HAP-1 (cell line): ENCODE data around the gene FDPS.

Experiments used
- DNase-seq, 2 experiments: peaks; one replicate each; pipeline ENCODE4 v3.0.0-alpha.2; 2016 to 2020; ENCODE audit warnings: low spot score in 2 of 2
- H3K27me3 ChIP-seq: fragments of 250-450 bp; sonication (Bioruptor Pico); 2 replicates; pipeline ENCODE4 v1.5.1; 2020; ENCODE audit warnings: low read depth, mild to moderate bottlenecking, moderate library complexity
- H3K36me3 ChIP-seq: fragments of 250-450 bp; sonication (Bioruptor Pico); replicated peaks from 2 replicates; pipeline ENCODE4 v1.5.1; 2020; ENCODE audit warnings: mild to moderate bottlenecking
- H3K4me1 ChIP-seq: fragments of 250-450 bp; sonication (Bioruptor Pico); 2 replicates; pipeline ENCODE4 v1.5.1; 2020; ENCODE audit warnings: mild to moderate bottlenecking
- H3K4me3 ChIP-seq: fragments of 250-450 bp; sonication (Bioruptor Pico); 2 replicates; pipeline ENCODE4 v1.5.1; 2020; ENCODE audit warnings: mild to moderate bottlenecking, moderate library complexity
- H3K9me3 ChIP-seq: fragments of 250-450 bp; sonication (Bioruptor Pico); 2 replicates; pipeline ENCODE4 v1.5.1; 2020; ENCODE audit warnings: mild to moderate bottlenecking, moderate library complexity
- in situ Hi-C: fragments of 300-500 bp; cut with MboI; formaldehyde crosslinking; loops from 3 replicates; pipeline ENCODE4 v1.14.3; 2020; ENCODE audit warnings: low sequenced_read_pairs, inconsistent platforms, mixed read lengths

Gene FDPS

GRCh38 chr1:155308493-155309422 is at the start of gene FDPS:
Gene FDPS (plus strand): TSS chr1:155308866. CDS start chr1:155309790, 924 bp downstream.
- Histone ChIP-seq H3K4me3 (peak within 1 kb of the TSS; percentile 89), H3K9me3 (no peaks in the 10 kb centered on the region), H3K4me1 (0 out of 2 replicates have a peak, but pooled peaks cover 7% of the 10 kb centered on the region), H3K36me3 (peaks cover 40% of the 10 kb centered on the region), H3K27me3 (no peaks in the 10 kb centered on the region)
- in situ Hi-C loops, result loop anchor here (5.0 kb wide), 1 partner anchor 36 kb away; the partner anchor contains the start of gene CLK2
- peak; percentile 98 for DNase-seq

GRCh38 chr1:155260276-155260675 is 48.4 kb upstream of the FDPS start:
- Histone ChIP-seq H3K27me3 (no peaks in the 10 kb centered on the region), H3K4me3 (no peak overlapping the region), H3K9me3 (no peaks in the 10 kb centered on the region), H3K36me3 (peaks cover 48% of the 10 kb centered on the region), H3K4me1 (peaks cover 8% of the 10 kb centered on the region)
- in situ Hi-C loops, result no loop called here
- DNase-seq, result no peak

GRCh38 chr1:155261493-155261851 is 47.2 kb upstream of the FDPS start:
- DNase-seq, result no peak
- H3K9me3 ChIP-seq, result no peaks in the 10 kb centered on the region

DNA sequence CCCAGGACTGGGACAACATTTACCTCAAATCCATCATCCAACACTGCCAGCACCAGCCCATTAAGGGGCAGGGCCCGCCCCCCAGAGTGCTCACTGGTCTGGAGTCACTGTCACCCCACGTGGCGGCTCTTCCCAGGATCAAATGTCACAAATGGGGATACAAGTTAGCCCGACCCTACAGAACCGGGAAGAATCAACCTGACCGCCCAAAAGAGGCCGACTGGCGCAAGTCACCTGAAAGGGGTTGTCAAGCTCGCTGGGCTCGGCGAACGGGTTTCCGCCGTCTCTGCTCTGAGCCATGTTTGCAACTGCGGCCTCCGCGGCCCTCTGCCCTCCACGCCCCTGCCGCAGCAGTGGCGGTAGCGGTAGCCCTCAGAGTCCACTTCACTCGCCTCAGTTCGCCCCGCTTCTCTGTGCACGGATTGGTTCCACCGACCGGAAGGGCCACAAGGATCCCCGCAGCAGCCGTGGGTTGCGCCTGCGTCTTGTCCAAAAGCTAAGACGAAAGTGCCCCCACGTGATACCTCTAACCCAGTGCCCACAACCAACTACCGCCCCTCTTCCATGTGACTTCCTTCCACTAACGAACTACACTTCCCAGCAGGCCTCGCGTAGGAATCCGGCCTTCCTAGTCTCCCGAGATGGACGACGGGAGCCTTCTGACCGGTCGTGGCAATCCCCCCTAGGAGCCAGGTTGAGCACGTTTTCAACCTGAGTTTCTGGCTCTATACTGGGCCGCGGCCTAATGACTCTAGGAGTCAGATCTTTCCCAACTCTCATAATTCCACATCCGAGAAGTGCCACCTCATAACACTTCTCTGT is 46.6 kb upstream of the FDPS start, which contains the start of gene SCAMP3:
TSS of gene SCAMP3 (minus strand) at position 509 of the 822 bp plus-strand sequence. CDS start at position 300, 209 bp downstream.
- Histone ChIP-seq H3K9me3 (no peaks in the 10 kb centered on the region), H3K4me1 (peaks cover 3% of the 10 kb centered on the region), H3K4me3 (peak within 1 kb of the TSS; percentile 61), H3K27me3 (no peaks in the 10 kb centered on the region), H3K36me3 (peaks cover 59% of the 10 kb centered on the region)
- DNase-seq, result peak; percentile 97 to 98
- in situ Hi-C loops, result no loop called here

More at GRCh38 chr1:155261493-155261851, 47.2 kb upstream of the FDPS start:
- Histone ChIP-seq H3K27me3 (no peaks in the 10 kb centered on the region), H3K36me3 (peaks cover 53% of the 10 kb centered on the region), H3K4me3 (peak overlapping the region; percentile 61), H3K4me1 (peaks cover 3% of the 10 kb centered on the region)
- in situ Hi-C loops, result no loop called here

GRCh38 chr1:155263067-155263466 is 45.6 kb upstream of the FDPS start:
- no peak overlapping the region for H3K4me3 ChIP-seq
- in situ Hi-C loops, result no loop called here
- peaks cover 3% of the 10 kb centered on the region for H3K4me1 ChIP-seq
- H3K27me3 ChIP-seq, result no peaks in the 10 kb centered on the region
- DNase-seq, result no peak
- H3K9me3 ChIP-seq, result no peaks in the 10 kb centered on the region
- peaks cover 69% of the 10 kb centered on the region for H3K36me3 ChIP-seq

DNA sequence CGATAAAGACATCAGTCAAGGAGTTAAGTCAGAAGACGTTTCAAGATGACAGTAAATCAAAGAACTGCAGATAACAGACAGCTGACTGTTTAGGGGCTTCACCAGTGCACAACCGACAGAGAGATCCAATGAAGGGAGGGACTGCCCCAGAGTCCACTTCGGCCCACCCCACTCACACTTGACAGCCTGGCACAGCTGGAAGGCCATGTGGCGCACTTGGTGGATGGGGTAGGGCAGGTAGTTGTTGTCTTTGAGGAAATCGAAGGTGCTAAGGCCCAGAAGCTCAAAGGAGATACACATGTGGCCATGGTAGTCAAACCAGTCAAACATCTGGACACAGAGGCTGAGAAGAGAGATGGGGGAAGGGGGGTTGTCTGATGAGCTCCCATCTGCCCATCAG is 42.1 kb upstream of the FDPS start:
- no peak for DNase-seq
- H3K27me3 ChIP-seq, result no peaks in the 10 kb centered on the region
- no peak overlapping the region for H3K4me3 ChIP-seq
- in situ Hi-C loops, result no loop called here
- no peaks in the 10 kb centered on the region for H3K9me3 ChIP-seq
- H3K4me1 ChIP-seq, result no peaks in the 10 kb centered on the region
- H3K36me3 ChIP-seq, result peaks cover 88% of the 10 kb centered on the region

GRCh38 chr1:155267373-155267772 is 41.3 kb upstream of the FDPS start:
- in situ Hi-C loops, result no loop called here
- H3K36me3 ChIP-seq, result peaks cover 95% of the 10 kb centered on the region

GRCh38 chr1:155268630-155269029 is 40.0 kb upstream of the FDPS start:
- no peak for DNase-seq
- H3K36me3 ChIP-seq, result peaks cover 85% of the 10 kb centered on the region
- peaks cover 1% of the 10 kb centered on the region for H3K4me1 ChIP-seq
- no peak overlapping the region for H3K4me3 ChIP-seq
- H3K9me3 ChIP-seq, result no peaks in the 10 kb centered on the region
- in situ Hi-C loops, result no loop called here
- no peaks in the 10 kb centered on the region for H3K27me3 ChIP-seq

More at GRCh38 chr1:155267373-155267772, 41.3 kb upstream of the FDPS start:
- Histone ChIP-seq H3K4me1 (no peaks in the 10 kb centered on the region), H3K4me3 (no peak overlapping the region), H3K27me3 (no peaks in the 10 kb centered on the region), H3K9me3 (no peaks in the 10 kb centered on the region)
- DNase-seq, result no peak

DNA sequence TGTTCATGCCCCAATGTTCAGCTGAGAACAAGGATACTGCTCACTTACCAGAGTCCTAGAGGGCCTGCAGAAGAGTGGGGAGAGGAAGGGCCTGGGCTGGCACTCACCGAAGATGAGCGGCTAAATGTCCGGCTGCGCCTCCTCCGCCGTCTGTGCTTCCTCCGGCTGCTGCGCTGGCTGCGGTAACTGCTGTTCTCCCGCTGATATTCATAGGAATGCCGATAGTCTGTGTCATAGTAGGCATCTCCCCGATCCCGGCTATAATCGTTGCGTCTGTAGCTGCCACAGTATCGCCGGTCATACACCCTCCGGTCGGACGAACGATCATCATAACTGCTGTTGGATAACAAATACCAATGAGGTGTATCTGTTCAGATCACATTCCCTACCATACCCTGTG is 39.3 kb upstream of the FDPS start:
- H3K9me3 ChIP-seq, result no peaks in the 10 kb centered on the region
- in situ Hi-C loops, result no loop called here
- DNase-seq, result no peak
- H3K4me3 ChIP-seq, result no peak overlapping the region
- H3K36me3 ChIP-seq, result peaks cover 77% of the 10 kb centered on the region
- no peaks in the 10 kb centered on the region for H3K27me3 ChIP-seq
- peaks cover 5% of the 10 kb centered on the region for H3K4me1 ChIP-seq

GRCh38 chr1:155272466-155273342 is 36.0 kb upstream of the FDPS start:
- peak overlapping the region; percentile 62 for H3K4me3 ChIP-seq

GRCh38 chr1:155273343-155274245 is 35.1 kb upstream of the FDPS start, which contains the start of gene CLK2:
Gene CLK2 (minus strand): TSS chr1:155273504. CDS start chr1:155270977, 2,527 bp downstream.
- Histone ChIP-seq H3K4me3 (peak within 1 kb of the TSS; percentile 62), H3K36me3 (peaks cover 35% of the 10 kb centered on the region), H3K27me3 (no peaks in the 10 kb centered on the region), H3K9me3 (no peaks in the 10 kb centered on the region), H3K4me1 (peaks cover 14% of the 10 kb centered on the region)
- peak; percentile 97 to 99 for DNase-seq
- in situ Hi-C loops, result loop anchor here (5.0 kb wide), 1 partner anchor 34 kb away; the partner anchor contains the start of gene FDPS

More at GRCh38 chr1:155272466-155273342, 36.0 kb upstream of the FDPS start:
- Histone ChIP-seq H3K9me3 (no peaks in the 10 kb centered on the region), H3K36me3 (peaks cover 44% of the 10 kb centered on the region), H3K4me1 (peaks cover 10% of the 10 kb centered on the region), H3K27me3 (no peaks in the 10 kb centered on the region)
- DNase-seq, result peak; percentile 29 to 79
- in situ Hi-C loops, result loop anchor here (5.0 kb wide), 1 partner anchor 35 kb away; the partner anchor contains the start of gene FDPS
